Kidney glomerular epithelial cell (primary cell): ENCODE measurements around the gene DLGAP4.
A peak's percentile ranks its signal among the peaks of the same experiment; 100 is the strongest.

Source experiments
- DNase-seq: peaks from one replicate; lab custom pipeline; 2025; lab: John Stamatoyannopoulos, UW

The DLGAP4 gene

GRCh38 chr20:36565520-36565919 is 259.4 kb downstream of the DLGAP4 start:
- DNase-seq: no peak

GRCh38 chr20:36569847-36570429 is 263.8 kb downstream of the DLGAP4 start:
- DNase-seq: no peak

- DNase-seq: peak; percentile 7
Observed at GRCh38 chr20:36571564-36572504, 265.7 kb downstream of the DLGAP4 start.

- no peak for DNase-seq
Observed at GRCh38 chr20:36572701-36573102, 266.6 kb downstream of the DLGAP4 start.

- peak; percentile 84 for DNase-seq
Observed at GRCh38 chr20:36573103-36573797, 267.1 kb downstream of the DLGAP4 start, which contains the start of gene TGIF2. TSS of gene TGIF2 (plus strand) at chr20:36573597. CDS start at chr20:36578775, 5,178 bp downstream.

DNA sequence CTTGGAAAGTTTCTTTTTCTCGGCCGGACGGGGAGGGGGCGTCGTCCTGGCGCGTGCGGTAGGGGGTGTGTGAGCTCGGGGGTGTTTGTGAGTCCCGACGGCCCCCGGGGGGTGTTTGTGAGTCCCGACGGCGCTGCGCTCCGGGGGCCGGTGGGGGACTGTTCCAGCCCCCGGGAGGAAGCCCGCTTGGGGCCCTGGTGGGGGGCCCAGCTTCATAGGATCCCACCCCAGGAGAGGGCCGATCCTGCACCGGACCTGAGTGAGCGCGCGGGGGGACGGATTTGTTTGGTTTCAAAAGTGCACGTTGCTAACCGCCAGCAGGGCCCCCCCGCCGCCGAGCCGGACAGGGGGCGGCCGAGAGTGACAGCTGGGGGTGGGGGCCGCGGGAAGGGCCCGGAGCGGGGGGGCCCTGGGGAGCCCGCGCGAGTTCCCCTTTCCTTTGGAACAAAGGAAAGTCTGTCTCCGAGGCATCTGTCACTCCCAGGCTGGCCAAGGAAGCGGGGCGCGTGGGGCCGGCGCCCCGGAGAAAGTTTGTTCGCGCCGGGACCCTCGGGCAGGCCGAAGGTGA is 267.7 kb downstream of the DLGAP4 start:
- DNase-seq: no peak

GRCh38 chr20:36574366-36575135 is 268.4 kb downstream of the DLGAP4 start:
- DNase-seq: peak; percentile 41

GRCh38 chr20:36576081-36576445 is 269.9 kb downstream of the DLGAP4 start:
- DNase-seq: no peak
